ENCODE results near the gene SMPD3.

DNA sequence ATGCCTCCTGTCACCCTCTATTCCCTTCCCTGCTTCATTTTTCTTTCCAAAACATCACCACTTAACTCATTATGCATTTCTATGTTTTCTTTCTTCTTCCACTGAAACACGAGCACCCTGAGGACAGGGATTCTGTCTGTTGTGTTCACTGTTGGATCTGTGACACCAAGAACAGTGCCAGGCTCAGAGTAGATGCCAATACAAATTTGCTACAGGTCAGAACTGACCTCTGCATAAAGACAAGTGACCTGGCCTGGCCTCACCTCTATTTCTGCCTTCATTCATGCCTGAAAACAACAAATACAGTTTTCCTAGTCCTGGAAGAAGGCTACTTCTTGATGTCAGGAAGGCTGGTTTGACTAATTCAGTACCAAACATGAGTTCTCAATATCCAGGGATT is 45.1 kb downstream of the SMPD3 start:
- TF ChIP-seq EP300 (IDR thresholded peaks at IDR 0.05) = no peak
- TF ChIP-seq, protein P1, sequence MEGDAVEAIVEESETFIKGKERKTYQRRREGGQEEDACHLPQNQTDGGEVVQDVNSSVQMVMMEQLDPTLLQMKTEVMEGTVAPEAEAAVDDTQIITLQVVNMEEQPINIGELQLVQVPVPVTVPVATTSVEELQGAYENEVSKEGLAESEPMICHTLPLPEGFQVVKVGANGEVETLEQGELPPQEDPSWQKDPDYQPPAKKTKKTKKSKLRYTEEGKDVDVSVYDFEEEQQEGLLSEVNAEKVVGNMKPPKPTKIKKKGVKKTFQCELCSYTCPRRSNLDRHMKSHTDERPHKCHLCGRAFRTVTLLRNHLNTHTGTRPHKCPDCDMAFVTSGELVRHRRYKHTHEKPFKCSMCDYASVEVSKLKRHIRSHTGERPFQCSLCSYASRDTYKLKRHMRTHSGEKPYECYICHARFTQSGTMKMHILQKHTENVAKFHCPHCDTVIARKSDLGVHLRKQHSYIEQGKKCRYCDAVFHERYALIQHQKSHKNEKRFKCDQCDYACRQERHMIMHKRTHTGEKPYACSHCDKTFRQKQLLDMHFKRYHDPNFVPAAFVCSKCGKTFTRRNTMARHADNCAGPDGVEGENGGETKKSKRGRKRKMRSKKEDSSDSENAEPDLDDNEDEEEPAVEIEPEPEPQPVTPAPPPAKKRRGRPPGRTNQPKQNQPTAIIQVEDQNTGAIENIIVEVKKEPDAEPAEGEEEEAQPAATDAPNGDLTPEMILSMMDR (IDR thresholded peaks at IDR 0.05) = no peak
- no peak for TF ChIP-seq POLR2A (IDR thresholded peaks at IDR 0.05)
